GM23338 (cell line): ENCODE results near the gene RRBP1.
A peak's percentile ranks its signal among the peaks of the same experiment; 100 is the strongest.

Experiments
- CTCF ChIP-seq, 2 experiments: fragments of 200-600 bp in 1 of 2; sonication (generic) in 1 of 2; conservative IDR thresholded peaks; 2 replicates each; pipeline versions ENCODE4 v1.5.1 to v1.6.1; 2016 to 2017; ENCODE audit warnings: antibody characterized with exemption in 2 of 2, low read depth in 2 of 2, mild to moderate bottlenecking in 2 of 2, moderate library complexity in 1 of 2
- EZH2 ChIP-seq: fragments of 200-600 bp; sonication (generic); IDR thresholded peaks from one replicate; pipeline ENCODE4 v1.8.0; 2017; ENCODE audit warnings: antibody characterized with exemption, mild to moderate bottlenecking, low read depth; ENCODE audit not compliant: unreplicated experiment
- EZH2phosphoT487 ChIP-seq: fragments of 200-600 bp; sonication (generic); IDR thresholded peaks from one replicate; pipeline ENCODE4 v1.8.1; 2018; ENCODE audit warnings: antibody characterized with exemption; ENCODE audit not compliant: unreplicated experiment
- NANOG ChIP-seq: IDR thresholded peaks from 2 replicates; pipeline ENCODE4 v1.6.1; 2016; ENCODE audit warnings: antibody characterized with exemption, borderline replicate concordance
- POLR2AphosphoS5 ChIP-seq: IDR thresholded peaks from 2 replicates; pipeline ENCODE4 v1.6.1; 2016; ENCODE audit warnings: antibody characterized with exemption, low read depth
- STAT1 ChIP-seq: IDR thresholded peaks from one replicate; pipeline ENCODE4 v1.6.1; 2016; ENCODE audit warnings: antibody characterized with exemption; ENCODE audit not compliant: unreplicated experiment
- ZNF114 ChIP-seq: fragments of 250-450 bp; sonication (Bioruptor Pico); IDR thresholded peaks from 2 replicates; pipeline ENCODE4 v1.5.0; 2020; ENCODE audit warnings: mild to moderate bottlenecking, moderate library complexity
- ZNF331 ChIP-seq: fragments of 250-450 bp; sonication (Bioruptor Pico); IDR thresholded peaks from 2 replicates; pipeline ENCODE4 v1.5.0; 2020; ENCODE audit warnings: low read depth, mild to moderate bottlenecking, moderate library complexity
- ZNF462 ChIP-seq: fragments of 250-450 bp; sonication (Bioruptor Pico); IDR thresholded peaks from 2 replicates; pipeline ENCODE4 v1.5.0; 2020; ENCODE audit warnings: mild to moderate bottlenecking, moderate library complexity

GRCh38 chr20:17570347-17571152 is 111.5 kb downstream of the RRBP1 start:
- TF ChIP-seq CTCF (conservative IDR thresholded peaks at IDR 0.05; ENCODE audit: low read depth in 2 of 2): peak in 1 of 2 experiments; percentile 32; a peak in 3 of 4 replicates
- no peak for TF ChIP-seq EZH2
- no peak for TF ChIP-seq ZNF331 (CRISPR knock-in tag)
- TF ChIP-seq ZNF114 (CRISPR knock-in tag): no peak
- no peak; the same call in 1 of the 2 replicates for TF ChIP-seq POLR2AphosphoS5
- TF ChIP-seq EZH2phosphoT487: no peak
- TF ChIP-seq ZNF462 (CRISPR knock-in tag): no peak
- TF ChIP-seq NANOG: no peak
- TF ChIP-seq STAT1: no peak
